Measurements from ENCODE around the gene HSPA12A. TPM values are rescaled to one million over a fixed set of nuclear protein-coding genes. Genes with fewer than 3 reads are reported as not detected.

The HSPA12A gene
- total RNA-seq, 1 experiment from 2014 or later: 0.59 TPM

DNA sequence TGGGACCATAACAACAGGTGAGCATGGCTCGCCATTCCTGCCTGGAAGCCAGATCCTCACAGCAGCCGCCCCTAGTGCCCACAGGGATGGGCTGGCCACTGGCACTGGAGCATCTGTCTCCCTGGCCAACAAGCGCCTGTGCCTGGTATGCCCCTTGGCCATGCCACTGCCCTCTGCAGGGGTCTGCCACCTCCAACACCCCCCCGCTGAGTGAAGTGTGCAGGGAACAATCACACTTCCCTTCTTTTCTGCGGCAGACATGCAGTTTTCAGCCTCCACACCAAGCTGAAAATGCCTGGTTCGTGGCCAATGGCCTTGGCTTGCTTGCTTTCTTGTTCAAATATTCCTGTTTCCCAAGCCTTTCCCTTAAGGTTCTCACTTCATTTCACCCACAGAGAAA, 50.7 kb downstream of the HSPA12A start:
- DNase-seq (ENCODE audit: low read depth): no peak

GRCh38 chr10:116690356-116691322, 51.7 kb downstream of the HSPA12A start:
- DNase-seq (ENCODE audit: low read depth): peak; percentile 25

DNA sequence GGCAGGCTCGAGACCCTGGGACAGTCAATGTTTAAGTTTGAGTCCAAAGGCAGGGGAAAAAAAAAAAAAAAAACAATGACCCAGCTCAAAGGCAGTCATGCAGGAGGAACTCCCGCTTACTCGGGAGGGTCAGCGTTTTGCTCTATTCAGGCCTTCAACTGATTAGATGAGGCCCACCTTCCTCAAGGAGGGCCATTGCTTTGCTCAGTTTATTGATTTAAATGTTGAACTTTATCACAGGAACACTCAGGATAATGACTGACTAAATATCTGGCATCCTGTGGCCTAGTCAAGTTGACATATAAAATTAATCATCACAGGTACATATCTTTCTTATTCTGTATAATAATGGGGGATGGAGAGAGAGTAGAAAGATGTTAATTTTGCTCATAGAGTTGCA, 52.6 kb downstream of the HSPA12A start:
- no peak for DNase-seq (ENCODE audit: low read depth)

- DNase-seq (ENCODE audit: low read depth): no peak
These were observed 53.4 kb downstream of the HSPA12A start for GRCh38 chr10:116688741-116689495.

DNA sequence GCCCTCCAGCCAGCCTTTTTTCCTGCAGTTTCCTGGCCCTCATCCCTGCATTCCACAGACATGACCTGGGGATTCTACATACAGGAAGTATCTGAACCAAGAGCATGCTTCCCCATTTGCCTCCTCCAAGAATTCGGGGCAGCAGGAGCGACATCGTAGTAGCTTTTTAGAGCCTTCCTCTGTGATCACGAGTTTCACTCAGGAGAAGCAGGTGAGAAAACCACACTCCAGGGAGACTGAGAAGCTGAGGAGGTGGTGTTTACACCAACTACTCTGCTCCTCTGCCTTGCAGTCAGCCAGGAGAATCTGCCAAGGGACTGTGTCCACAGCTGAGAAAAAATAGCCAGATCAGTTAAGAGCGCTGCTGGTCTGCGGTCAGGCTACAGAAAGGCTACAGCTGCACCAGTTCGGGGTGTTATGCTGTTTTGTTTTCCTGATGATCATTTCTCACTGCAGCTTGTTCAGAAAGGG, 54.1 kb downstream of the HSPA12A start:
- peak; percentile 24 for DNase-seq (ENCODE audit: low read depth)

DNA sequence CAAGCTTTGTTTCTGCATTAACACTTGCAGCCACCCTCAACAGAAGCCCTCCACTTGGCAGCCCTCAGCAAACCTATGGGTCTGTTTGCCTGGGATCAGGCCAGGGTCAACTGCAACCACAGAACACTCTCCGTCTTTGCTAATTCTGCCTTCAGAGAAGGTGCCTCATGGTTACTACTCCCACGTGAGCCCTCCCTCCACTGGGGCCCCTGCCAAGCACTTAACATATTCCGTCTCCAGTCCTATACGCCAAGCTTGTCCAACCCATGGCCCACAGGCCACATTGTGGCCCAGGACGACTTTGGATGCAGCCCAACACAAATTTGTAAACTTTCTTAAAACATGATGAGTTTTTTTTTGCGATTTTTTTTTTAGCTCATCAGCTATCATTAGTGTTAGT, 54.7 kb downstream of the HSPA12A start:
- DNase-seq (ENCODE audit: low read depth): no peak

DNA sequence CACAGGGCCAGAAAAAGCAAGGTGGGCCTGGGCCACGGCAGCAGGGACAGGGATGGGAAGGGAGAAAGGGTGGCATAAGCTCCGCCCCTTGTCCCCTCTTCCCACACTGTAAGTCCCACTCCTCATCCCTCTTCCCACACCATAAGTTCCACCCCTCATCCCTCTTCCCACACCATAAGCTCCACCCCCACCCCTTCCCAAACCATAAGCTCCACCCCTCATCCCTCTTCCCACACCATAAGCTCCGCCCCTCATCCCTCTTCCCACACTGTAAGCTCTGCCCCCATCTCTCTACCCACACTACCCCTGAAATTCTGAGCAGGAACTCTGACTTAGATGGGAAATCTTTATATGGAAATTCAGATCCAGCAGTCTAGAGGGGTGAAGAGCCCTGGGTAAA, 55.7 kb downstream of the HSPA12A start:
- no peak for DNase-seq (ENCODE audit: low read depth)

DNA sequence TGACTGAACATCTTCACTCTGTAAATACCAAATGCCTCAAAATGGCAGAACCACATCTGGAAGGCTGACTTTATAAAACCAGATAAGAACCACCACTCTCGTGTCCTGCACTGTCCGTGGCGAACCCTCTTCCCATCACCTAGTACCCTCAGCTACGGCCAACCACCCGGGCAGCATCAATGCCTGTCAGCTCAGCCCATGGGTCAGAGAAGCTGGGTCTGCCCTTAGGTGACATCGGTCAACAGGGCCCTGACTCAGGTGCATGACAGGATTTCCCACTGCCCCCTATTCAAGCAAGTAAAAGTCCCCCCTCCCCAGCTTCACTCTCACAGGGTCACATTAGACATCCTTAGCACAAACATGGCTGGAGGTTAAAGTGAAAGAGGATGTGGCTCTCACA, 56.6 kb downstream of the HSPA12A start:
- DNase-seq (ENCODE audit: low read depth): no peak

DNA sequence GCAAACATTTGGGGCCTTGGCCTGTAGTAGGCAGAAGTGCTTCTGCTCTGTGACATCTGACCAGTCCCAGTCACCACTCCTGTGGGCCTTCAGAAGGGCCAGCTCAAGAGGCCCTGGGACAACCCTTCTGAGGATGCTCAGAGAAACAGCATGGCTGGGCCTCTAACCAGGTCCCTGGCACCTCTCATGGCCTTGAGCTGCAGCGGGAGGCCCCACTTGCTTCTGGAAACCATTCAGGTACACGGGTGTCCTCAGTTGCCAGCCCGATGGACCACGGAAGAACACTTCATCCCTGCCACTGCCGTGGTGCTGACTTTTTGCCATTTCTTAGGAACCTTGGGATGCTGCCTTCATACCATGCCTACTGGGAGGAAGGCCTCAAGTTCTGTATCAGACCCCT, 57.6 kb downstream of the HSPA12A start:
- no peak for DNase-seq (ENCODE audit: low read depth)

DNA sequence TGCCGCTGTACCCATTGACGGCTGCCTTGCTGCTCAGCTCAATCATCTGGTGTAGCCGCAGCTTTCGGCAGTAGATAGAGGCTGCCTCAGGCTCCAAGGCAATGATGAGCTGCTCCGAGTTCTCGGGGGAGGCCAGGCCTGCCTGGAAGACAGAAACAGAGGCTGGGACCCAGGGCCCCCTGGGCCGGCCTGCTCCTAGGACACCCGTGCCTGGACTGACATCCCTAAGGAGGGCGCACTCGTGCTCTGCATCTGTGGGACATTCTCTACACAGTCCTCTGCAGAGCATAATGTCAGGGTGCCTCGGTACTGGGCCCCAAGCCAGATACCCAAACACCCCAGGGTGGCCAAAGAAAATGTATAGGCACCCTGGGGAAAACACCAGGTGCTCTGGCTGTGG, 58.5 kb downstream of the HSPA12A start:
- no peak for DNase-seq (ENCODE audit: low read depth)

- DNase-seq (ENCODE audit: low read depth): no peak
These were observed 59.2 kb downstream of the HSPA12A start for GRCh38 chr10:116683166-116683565.

GRCh38 chr10:116679351-116679750, 63.0 kb downstream of the HSPA12A start:
- DNase-seq (ENCODE audit: low read depth): no peak

- DNase-seq (ENCODE audit: low read depth): no peak
These were observed 65.7 kb downstream of the HSPA12A start for GRCh38 chr10:116676633-116677032.

DNA sequence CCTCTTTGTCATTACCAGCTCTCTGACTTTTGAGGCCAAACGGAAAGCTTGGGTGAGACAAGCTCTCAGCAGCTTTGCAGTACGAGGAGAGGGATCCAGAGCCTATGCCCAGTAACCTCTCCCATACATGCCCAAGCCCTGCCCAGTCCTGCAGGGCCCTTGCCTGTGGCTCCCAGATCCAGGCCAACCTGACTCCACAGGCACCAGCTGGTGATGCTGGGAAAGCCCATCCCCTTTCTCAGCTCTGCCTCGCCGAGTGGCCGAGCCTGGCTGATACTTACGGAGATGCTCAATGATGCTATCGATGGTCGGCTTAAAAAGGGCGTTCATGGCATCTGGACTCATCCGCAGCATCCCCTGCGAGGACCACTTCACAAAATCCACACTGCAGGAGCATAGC, 66.2 kb downstream of the HSPA12A start:
- no peak for DNase-seq (ENCODE audit: low read depth)

GRCh38 chr10:116674901-116675423, 67.4 kb downstream of the HSPA12A start:
- no peak for DNase-seq (ENCODE audit: low read depth)

- no peak for DNase-seq (ENCODE audit: low read depth)
These were observed 68.5 kb downstream of the HSPA12A start for GRCh38 chr10:116673866-116674265.

- DNase-seq (ENCODE audit: low read depth): no peak
These were observed 69.5 kb downstream of the HSPA12A start for GRCh38 chr10:116672891-116673290.

- no peak for DNase-seq (ENCODE audit: low read depth)
These were observed 71.0 kb downstream of the HSPA12A start for GRCh38 chr10:116671274-116671926.

- no peak for DNase-seq (ENCODE audit: low read depth)
These were observed 71.7 kb downstream of the HSPA12A start for GRCh38 chr10:116670706-116671105.

- DNase-seq (ENCODE audit: low read depth): no peak
These were observed 72.3 kb downstream of the HSPA12A start for GRCh38 chr10:116669832-116670644.

DNA sequence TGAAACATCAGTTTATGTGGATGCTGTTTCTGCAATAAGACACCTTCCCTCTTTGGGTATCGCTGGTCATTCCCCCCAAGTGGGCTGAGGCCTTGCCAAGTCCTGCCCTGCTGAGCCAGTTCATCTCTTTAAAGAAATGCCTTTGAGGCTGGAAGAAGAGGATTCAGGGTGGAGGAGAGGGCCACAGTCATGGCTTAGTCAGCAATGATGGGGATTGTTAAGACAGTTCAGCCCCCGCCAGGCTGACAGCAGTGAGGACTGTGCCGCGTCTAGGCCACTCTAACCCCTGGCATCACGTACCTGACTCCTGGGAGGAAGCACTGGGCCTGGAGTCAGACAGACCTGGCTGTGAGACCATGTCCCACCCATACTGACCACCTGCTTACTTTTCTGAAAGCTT, 73.3 kb downstream of the HSPA12A start:
- no peak for DNase-seq (ENCODE audit: low read depth)

All from M059J (cell line).